IPS-15b (cell line): ENCODE results near the gene HS6ST1.

Experiments
- H3K27me3 ChIP-seq: one replicate; pipeline ENCODE4 v1.6.1; 2013; ENCODE audit warnings: low read length; ENCODE audit not compliant: control insufficient read depth, insufficient read depth
- H3K36me3 ChIP-seq: one replicate; pipeline ENCODE4 v1.6.1; 2013; ENCODE audit warnings: low read length; ENCODE audit not compliant: control insufficient read depth, insufficient read depth
- H3K4me1 ChIP-seq: one replicate; pipeline ENCODE4 v1.6.1; 2013; ENCODE audit warnings: mild to moderate bottlenecking, low read length; ENCODE audit not compliant: control insufficient read depth, insufficient read depth
- H3K4me3 ChIP-seq: one replicate; pipeline ENCODE4 v1.5.1; 2013; ENCODE audit warnings: low read depth, low read length
- H3K9ac ChIP-seq: one replicate; pipeline ENCODE4 v1.6.1; 2013; ENCODE audit warnings: low read depth, mild to moderate bottlenecking, low read length
- H3K9me3 ChIP-seq: one replicate; pipeline ENCODE4 v1.6.1; 2013; ENCODE audit warnings: mild to moderate bottlenecking, low read length; ENCODE audit not compliant: control insufficient read depth, insufficient read depth

Gene HS6ST1

GRCh38 chr2:128318776-128319464 lies at the start of gene HS6ST1:
Gene HS6ST1, minus strand, starts transcription at chr2:128318868. Its CDS starts 305 bp downstream, at chr2:128318563.
- Histone ChIP-seq H3K9me3 (no peaks in the 10 kb centered on the region), H3K4me3 (peak within 1 kb of the TSS; percentile 65), H3K27me3 (peaks cover 17% of the 10 kb centered on the region), H3K9ac (peak within 1 kb of the TSS; percentile 60), H3K4me1 (peaks cover 15% of the 10 kb centered on the region), H3K36me3 (peaks cover 3% of the 10 kb centered on the region)

GRCh38 chr2:128367601-128368359 lies 49.1 kb upstream of the HS6ST1 start:
- Histone ChIP-seq H3K9me3 (no peaks in the 10 kb centered on the region), H3K4me3 (no peak overlapping the region), H3K9ac (no peak overlapping the region), H3K27me3 (no peaks in the 10 kb centered on the region), H3K36me3 (no peaks in the 10 kb centered on the region), H3K4me1 (peaks cover 2% of the 10 kb centered on the region)

- no peaks in the 10 kb centered on the region for H3K36me3 ChIP-seq
- no peaks in the 10 kb centered on the region for H3K9me3 ChIP-seq
- H3K9ac ChIP-seq, result no peak overlapping the region
- H3K4me3 ChIP-seq, result no peak overlapping the region
- no peaks in the 10 kb centered on the region for H3K27me3 ChIP-seq
- peaks cover 8% of the 10 kb centered on the region for H3K4me1 ChIP-seq
Measured at GRCh38 chr2:128366713-128367511, 48.2 kb upstream of the HS6ST1 start.

GRCh38 chr2:128365217-128365905 lies 46.7 kb upstream of the HS6ST1 start:
- Histone ChIP-seq H3K27me3 (no peaks in the 10 kb centered on the region), H3K36me3 (no peaks in the 10 kb centered on the region), H3K9me3 (peaks cover under 1% of the 10 kb centered on the region)

GRCh38 chr2:128364441-128364911 lies 45.8 kb upstream of the HS6ST1 start:
- Histone ChIP-seq H3K4me1 (peaks cover 8% of the 10 kb centered on the region), H3K27me3 (no peaks in the 10 kb centered on the region), H3K9ac (no peak overlapping the region), H3K9me3 (peaks cover 2% of the 10 kb centered on the region), H3K36me3 (no peaks in the 10 kb centered on the region), H3K4me3 (no peak overlapping the region)

More at GRCh38 chr2:128365217-128365905, 46.7 kb upstream of the HS6ST1 start:
- no peak overlapping the region for H3K4me3 ChIP-seq
- H3K4me1 ChIP-seq, result peaks cover 8% of the 10 kb centered on the region
- no peak overlapping the region for H3K9ac ChIP-seq

- Histone ChIP-seq H3K27me3 (no peaks in the 10 kb centered on the region), H3K4me1 (peaks cover 6% of the 10 kb centered on the region), H3K9me3 (peaks cover 2% of the 10 kb centered on the region), H3K36me3 (no peaks in the 10 kb centered on the region), H3K9ac (no peak overlapping the region), H3K4me3 (no peak overlapping the region)
Measured at GRCh38 chr2:128363934-128364361, 45.3 kb upstream of the HS6ST1 start.

- H3K4me3 ChIP-seq, result no peak overlapping the region
- no peaks in the 10 kb centered on the region for H3K27me3 ChIP-seq
- H3K36me3 ChIP-seq, result no peaks in the 10 kb centered on the region
- H3K4me1 ChIP-seq, result peaks cover 6% of the 10 kb centered on the region
- H3K9ac ChIP-seq, result no peak overlapping the region
- H3K9me3 ChIP-seq, result peaks cover 2% of the 10 kb centered on the region
Measured at GRCh38 chr2:128362889-128363228, 44.2 kb upstream of the HS6ST1 start.

- Histone ChIP-seq H3K4me1 (peaks cover 6% of the 10 kb centered on the region), H3K36me3 (no peaks in the 10 kb centered on the region), H3K27me3 (no peaks in the 10 kb centered on the region), H3K9me3 (peaks cover 2% of the 10 kb centered on the region), H3K9ac (peak overlapping the region; percentile 26), H3K4me3 (peak overlapping the region; percentile 4)
Measured at GRCh38 chr2:128362176-128362888, 43.7 kb upstream of the HS6ST1 start.

GRCh38 chr2:128361376-128362131 lies 42.9 kb upstream of the HS6ST1 start:
- Histone ChIP-seq H3K36me3 (no peaks in the 10 kb centered on the region), H3K4me1 (peaks cover 6% of the 10 kb centered on the region)

GRCh38 chr2:128360711-128361110 lies 42.0 kb upstream of the HS6ST1 start:
- Histone ChIP-seq H3K4me3 (no peak overlapping the region), H3K27me3 (no peaks in the 10 kb centered on the region), H3K36me3 (no peaks in the 10 kb centered on the region), H3K9ac (no peak overlapping the region), H3K9me3 (peaks cover 2% of the 10 kb centered on the region), H3K4me1 (peaks cover 6% of the 10 kb centered on the region)

More at GRCh38 chr2:128361376-128362131, 42.9 kb upstream of the HS6ST1 start:
- Histone ChIP-seq H3K27me3 (no peaks in the 10 kb centered on the region), H3K9me3 (peaks cover 2% of the 10 kb centered on the region), H3K4me3 (no peak overlapping the region), H3K9ac (no peak overlapping the region)
